GM19240 (cell line): Measurements from ENCODE around the gene PPP6R2.
"Not testable (repeated sequence)": the region's sequence is repeated elsewhere in the genome, so short reads cannot be mapped to it uniquely, and the experiment has no call there.

Source experiments
- DNase-seq: peaks from one replicate; pipeline ENCODE4 v3.0.0; 2011; ENCODE audit warnings: low spot score; ENCODE audit not compliant: insufficient read length

Gene PPP6R2

GRCh38 chr22:50432131-50432876 is 89.2 kb downstream of the PPP6R2 start:
- no peak for DNase-seq

GRCh38 chr22:50432877-50433510 is 89.9 kb downstream of the PPP6R2 start:
- DNase-seq: not testable (repeated sequence)

- no peak for DNase-seq
Measured at GRCh38 chr22:50434849-50435248, 91.7 kb downstream of the PPP6R2 start.

- DNase-seq: no peak
Measured at GRCh38 chr22:50435291-50436014, 92.3 kb downstream of the PPP6R2 start.

GRCh38 chr22:50436015-50436830 is 93.1 kb downstream of the PPP6R2 start:
- DNase-seq: no peak

- no peak for DNase-seq
Measured at GRCh38 chr22:50436841-50437341, 93.8 kb downstream of the PPP6R2 start.

GRCh38 chr22:50437511-50438304 is 94.6 kb downstream of the PPP6R2 start:
- no peak for DNase-seq

GRCh38 chr22:50438305-50439275 is 95.5 kb downstream of the PPP6R2 start:
- DNase-seq: no peak

GRCh38 chr22:50439314-50439870 is 96.3 kb downstream of the PPP6R2 start:
- no peak for DNase-seq

- no peak for DNase-seq
Measured at GRCh38 chr22:50439871-50440331, 96.8 kb downstream of the PPP6R2 start.

GRCh38 chr22:50440544-50441249 is 97.6 kb downstream of the PPP6R2 start:
- no peak for DNase-seq

- no peak for DNase-seq
Measured at GRCh38 chr22:50441428-50441993, 98.4 kb downstream of the PPP6R2 start.

GRCh38 chr22:50443197-50443596 is 100.1 kb downstream of the PPP6R2 start:
- no peak for DNase-seq

GRCh38 chr22:50443801-50444625 is 100.9 kb downstream of the PPP6R2 start:
- DNase-seq: no peak

GRCh38 chr22:50444663-50445062 is 101.5 kb downstream of the PPP6R2 start:
- DNase-seq: no peak

- DNase-seq: no peak
Measured at GRCh38 chr22:50445071-50445879, 102.1 kb downstream of the PPP6R2 start.
